Measurements from ENCODE around the gene CALML5. TPM values are rescaled to one million over a fixed set of nuclear protein-coding genes. Genes with fewer than 3 reads are reported as not detected.

The CALML5 gene
- total RNA-seq, 1 experiment from 2014 or later: not detected

DNA sequence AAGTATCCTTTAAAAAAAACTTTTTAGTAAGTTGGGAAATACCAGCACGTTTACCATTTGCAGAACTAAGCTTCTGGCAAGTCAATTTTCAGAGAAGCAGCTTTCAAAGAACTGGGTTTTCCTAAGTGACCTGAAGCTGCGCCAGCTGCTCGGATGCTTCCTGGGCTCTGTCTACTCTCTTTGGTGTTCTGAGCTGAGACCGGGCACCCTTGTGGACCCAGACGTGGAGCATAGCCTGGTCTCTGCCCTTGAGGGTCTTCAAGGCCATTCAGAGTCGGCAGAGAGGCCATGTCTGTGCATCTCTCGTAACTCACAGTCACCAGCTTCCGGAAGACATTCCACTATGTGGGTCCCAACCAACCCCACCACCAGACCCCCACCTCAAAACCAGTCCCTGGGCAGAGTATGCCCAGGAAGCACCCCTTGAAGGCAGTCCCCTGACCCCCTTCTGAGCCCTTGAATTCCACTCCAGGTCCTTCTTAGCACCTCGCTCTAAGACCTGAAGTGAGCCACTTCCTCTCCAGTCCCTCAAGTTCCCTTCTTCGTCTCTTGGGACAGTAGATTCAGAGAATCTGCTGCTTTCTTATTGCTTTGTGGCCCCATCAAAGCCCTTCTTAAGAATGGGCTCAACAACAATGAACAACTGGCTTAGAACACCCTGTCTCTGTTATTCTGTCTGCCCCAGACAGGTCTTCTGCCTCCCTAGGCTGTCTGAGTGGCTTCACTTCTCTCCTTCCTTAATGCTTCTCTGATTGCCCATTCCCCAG, 8.5 kb downstream of the CALML5 start:
- peaks cover 20% of the 10 kb centered on the region for H3K9me3 Mint-ChIP-seq
- H3K36me3 Mint-ChIP-seq: peaks cover 16% of the 10 kb centered on the region
- peaks cover 3% of the 10 kb centered on the region for H3K27me3 Mint-ChIP-seq (ENCODE audit: low read depth)
- ChIA-PET CTCF (no interaction called here), POLR2A (interaction anchor here (1.2 kb wide), 1 partner anchor 44 kb away, joined by 3 read pairs; no protein-coding TSS in a partner anchor)
- no peak for DNase-seq (ENCODE audit: low spot score)
- no peak for ATAC-seq
- H3K4me3 Mint-ChIP-seq: no peak overlapping the region
- peaks cover 26% of the 10 kb centered on the region for H3K4me1 Mint-ChIP-seq
- H3K27ac Mint-ChIP-seq: no peak overlapping the region
- TF ChIP-seq FOXP1 (CRISPR knock-in tag; IDR thresholded peaks at IDR 0.05; ENCODE audit: borderline replicate concordance): no peak
- no peak for TF ChIP-seq GABPB1 (CRISPR knock-in tag; IDR thresholded peaks at IDR 0.05)
- TF ChIP-seq TEAD1 (CRISPR knock-in tag; IDR thresholded peaks at IDR 0.05): no peak
- no peak for TF ChIP-seq NFYB (CRISPR knock-in tag; conservative IDR thresholded peaks at IDR 0.05; ENCODE audit: low read depth)
- TF ChIP-seq, protein P1, sequence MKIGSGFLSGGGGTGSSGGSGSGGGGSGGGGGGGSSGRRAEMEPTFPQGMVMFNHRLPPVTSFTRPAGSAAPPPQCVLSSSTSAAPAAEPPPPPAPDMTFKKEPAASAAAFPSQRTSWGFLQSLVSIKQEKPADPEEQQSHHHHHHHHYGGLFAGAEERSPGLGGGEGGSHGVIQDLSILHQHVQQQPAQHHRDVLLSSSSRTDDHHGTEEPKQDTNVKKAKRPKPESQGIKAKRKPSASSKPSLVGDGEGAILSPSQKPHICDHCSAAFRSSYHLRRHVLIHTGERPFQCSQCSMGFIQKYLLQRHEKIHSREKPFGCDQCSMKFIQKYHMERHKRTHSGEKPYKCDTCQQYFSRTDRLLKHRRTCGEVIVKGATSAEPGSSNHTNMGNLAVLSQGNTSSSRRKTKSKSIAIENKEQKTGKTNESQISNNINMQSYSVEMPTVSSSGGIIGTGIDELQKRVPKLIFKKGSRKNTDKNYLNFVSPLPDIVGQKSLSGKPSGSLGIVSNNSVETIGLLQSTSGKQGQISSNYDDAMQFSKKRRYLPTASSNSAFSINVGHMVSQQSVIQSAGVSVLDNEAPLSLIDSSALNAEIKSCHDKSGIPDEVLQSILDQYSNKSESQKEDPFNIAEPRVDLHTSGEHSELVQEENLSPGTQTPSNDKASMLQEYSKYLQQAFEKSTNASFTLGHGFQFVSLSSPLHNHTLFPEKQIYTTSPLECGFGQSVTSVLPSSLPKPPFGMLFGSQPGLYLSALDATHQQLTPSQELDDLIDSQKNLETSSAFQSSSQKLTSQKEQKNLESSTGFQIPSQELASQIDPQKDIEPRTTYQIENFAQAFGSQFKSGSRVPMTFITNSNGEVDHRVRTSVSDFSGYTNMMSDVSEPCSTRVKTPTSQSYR (CRISPR knock-in tag; IDR thresholded peaks at IDR 0.05): no peak
- TF ChIP-seq TCF7 (CRISPR knock-in tag; IDR thresholded peaks at IDR 0.05; ENCODE audit: low read depth): no peak
- TF ChIP-seq, protein P2, sequence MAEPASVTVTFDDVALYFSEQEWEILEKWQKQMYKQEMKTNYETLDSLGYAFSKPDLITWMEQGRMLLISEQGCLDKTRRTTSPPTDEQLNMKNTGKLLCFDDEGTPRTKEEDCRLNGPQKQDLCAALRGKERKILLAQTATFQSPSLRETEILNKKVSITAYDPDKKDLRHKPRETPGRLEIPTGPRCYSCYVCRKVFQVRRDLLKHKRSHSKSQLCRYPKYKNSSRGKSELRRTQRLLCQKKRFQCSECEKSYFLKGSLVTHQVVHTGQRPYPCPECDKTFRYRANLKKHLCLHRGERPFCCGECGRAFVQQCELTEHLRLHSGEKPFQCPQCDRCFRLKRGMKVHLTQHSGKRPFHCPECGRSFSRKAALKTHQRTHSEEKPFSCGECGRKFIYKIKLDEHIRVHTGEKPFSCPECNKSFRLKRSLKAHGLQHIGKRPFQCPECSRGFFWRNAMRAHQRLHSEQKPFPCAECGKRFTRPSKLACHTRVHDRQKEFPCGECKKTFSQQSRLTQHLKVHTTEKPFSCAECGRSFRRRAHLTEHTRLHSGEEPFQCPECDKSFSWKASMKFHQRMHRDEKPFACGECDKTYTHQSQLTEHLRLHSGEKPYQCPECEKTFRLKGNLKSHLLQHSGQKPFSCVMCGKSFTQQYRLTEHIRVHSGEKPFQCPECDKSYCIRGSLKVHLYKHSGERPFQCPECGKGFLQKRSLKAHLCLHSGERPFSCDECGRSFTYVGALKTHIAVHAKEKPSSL (CRISPR knock-in tag; conservative IDR thresholded peaks at IDR 0.05): no peak
- TF ChIP-seq TP53 (CRISPR knock-in tag; IDR thresholded peaks at IDR 0.05): no peak
- TF ChIP-seq, protein P3, sequence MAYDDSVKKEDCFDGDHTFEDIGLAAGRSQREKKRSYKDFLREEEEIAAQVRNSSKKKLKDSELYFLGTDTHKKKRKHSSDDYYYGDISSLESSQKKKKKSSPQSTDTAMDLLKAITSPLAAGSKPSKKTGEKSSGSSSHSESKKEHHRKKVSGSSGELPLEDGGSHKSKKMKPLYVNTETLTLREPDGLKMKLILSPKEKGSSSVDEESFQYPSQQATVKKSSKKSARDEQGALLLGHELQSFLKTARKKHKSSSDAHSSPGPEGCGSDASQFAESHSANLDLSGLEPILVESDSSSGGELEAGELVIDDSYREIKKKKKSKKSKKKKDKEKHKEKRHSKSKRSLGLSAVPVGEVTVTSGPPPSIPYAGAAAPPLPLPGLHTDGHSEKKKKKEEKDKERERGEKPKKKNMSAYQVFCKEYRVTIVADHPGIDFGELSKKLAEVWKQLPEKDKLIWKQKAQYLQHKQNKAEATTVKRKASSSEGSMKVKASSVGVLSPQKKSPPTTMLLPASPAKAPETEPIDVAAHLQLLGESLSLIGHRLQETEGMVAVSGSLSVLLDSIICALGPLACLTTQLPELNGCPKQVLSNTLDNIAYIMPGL (CRISPR knock-in tag; IDR thresholded peaks at IDR 0.05): no peak
- TF ChIP-seq, protein P4, sequence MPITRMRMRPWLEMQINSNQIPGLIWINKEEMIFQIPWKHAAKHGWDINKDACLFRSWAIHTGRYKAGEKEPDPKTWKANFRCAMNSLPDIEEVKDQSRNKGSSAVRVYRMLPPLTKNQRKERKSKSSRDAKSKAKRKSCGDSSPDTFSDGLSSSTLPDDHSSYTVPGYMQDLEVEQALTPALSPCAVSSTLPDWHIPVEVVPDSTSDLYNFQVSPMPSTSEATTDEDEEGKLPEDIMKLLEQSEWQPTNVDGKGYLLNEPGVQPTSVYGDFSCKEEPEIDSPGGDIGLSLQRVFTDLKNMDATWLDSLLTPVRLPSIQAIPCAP (CRISPR knock-in tag; IDR thresholded peaks at IDR 0.05): no peak
- no peak for TF ChIP-seq CREB1 (CRISPR knock-in tag; IDR thresholded peaks at IDR 0.05)

DNA sequence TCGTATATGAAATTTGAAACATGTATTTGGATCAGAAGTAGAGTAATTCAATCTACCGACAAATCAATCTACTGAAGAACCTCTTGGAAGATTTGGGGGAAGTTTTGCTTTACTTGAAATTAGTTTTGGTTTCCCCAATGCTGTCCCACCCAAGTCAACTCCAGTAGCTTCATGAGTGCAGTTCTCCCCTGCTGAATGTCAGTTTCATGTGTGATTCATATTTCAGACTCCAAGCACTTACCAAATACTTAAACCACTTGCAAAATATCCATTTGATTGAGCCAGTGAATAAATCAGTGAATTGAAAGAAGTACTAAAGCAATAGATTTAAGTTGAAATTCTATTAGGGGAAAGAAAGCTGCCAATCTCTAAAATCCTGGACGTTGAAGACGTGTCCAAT, 9.3 kb downstream of the CALML5 start:
- Mint-ChIP-seq H3K27ac (no peak overlapping the region), H3K4me1 (peaks cover 26% of the 10 kb centered on the region), H3K9me3 (peaks cover 20% of the 10 kb centered on the region), H3K27me3 (ENCODE audit: low read depth) (peaks cover 3% of the 10 kb centered on the region), H3K4me3 (no peak overlapping the region), H3K36me3 (peaks cover 16% of the 10 kb centered on the region)
- POLR2A ChIA-PET: interaction anchor here (1.2 kb wide), 1 partner anchor 43 kb away, joined by 3 read pairs; no protein-coding TSS in a partner anchor
- TF ChIP-seq, protein P2 (CRISPR knock-in tag; conservative IDR thresholded peaks at IDR 0.05): no peak
- TF ChIP-seq NFYB (CRISPR knock-in tag; conservative IDR thresholded peaks at IDR 0.05; ENCODE audit: low read depth): no peak
- TF ChIP-seq, protein P5, sequence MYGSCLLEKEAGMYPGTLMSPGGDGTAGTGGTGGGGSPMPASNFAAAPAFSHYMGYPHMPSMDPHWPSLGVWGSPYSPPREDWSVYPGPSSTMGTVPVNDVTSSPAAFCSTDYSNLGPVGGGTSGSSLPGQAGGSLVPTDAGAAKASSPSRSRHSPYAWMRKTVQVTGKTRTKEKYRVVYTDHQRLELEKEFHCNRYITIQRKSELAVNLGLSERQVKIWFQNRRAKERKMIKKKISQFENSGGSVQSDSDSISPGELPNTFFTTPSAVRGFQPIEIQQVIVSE (CRISPR knock-in tag; IDR thresholded peaks at IDR 0.05; ENCODE audit: borderline replicate concordance): no peak
- TF ChIP-seq, protein P6, sequence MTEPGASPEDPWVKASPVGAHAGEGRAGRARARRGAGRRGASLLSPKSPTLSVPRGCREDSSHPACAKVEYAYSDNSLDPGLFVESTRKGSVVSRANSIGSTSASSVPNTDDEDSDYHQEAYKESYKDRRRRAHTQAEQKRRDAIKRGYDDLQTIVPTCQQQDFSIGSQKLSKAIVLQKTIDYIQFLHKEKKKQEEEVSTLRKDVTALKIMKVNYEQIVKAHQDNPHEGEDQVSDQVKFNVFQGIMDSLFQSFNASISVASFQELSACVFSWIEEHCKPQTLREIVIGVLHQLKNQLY (CRISPR knock-in tag; IDR thresholded peaks at IDR 0.05): no peak
- no peak for TF ChIP-seq ZNF263 (CRISPR knock-in tag; IDR thresholded peaks at IDR 0.05; ENCODE audit: low read depth)
- TF ChIP-seq IRF2 (CRISPR knock-in tag; IDR thresholded peaks at IDR 0.05; ENCODE audit: borderline replicate concordance, low read depth): no peak
- TF ChIP-seq MXD4 (CRISPR knock-in tag; IDR thresholded peaks at IDR 0.05; ENCODE audit: borderline replicate concordance): no peak
- CTCF ChIA-PET: no interaction called here
- ATAC-seq (no peak), DNase-seq (ENCODE audit: low spot score) (no peak)

All from WTC11 (cell line).